PC-3 (cell line): Measurements from ENCODE around the gene DSTN.

Source experiments
- EZH2 ChIP-seq: fragments of 300-600 bp; sonication (generic); IDR thresholded peaks from one replicate; pipeline ENCODE4 v1.6.1; 2017; ENCODE audit warnings: antibody characterized with exemption, mild to moderate bottlenecking, low read length; ENCODE audit not compliant: unreplicated experiment
- EZH2phosphoT487 ChIP-seq: fragments of 300-600 bp; sonication (generic); IDR thresholded peaks from 2 replicates; pipeline ENCODE4 v1.6.1; 2018; ENCODE audit warnings: mild to moderate bottlenecking, antibody characterized with exemption, low read length, borderline replicate concordance
- TF ChIP-seq, protein P1 (sequence below): fragments of 300-600 bp; sonication (generic); conservative IDR thresholded peaks from 2 replicates; pipeline ENCODE4 v1.5.1; 2017; ENCODE audit warnings: antibody characterized with exemption, low read depth, mild to moderate bottlenecking, low read length

GRCh38 chr20:17556837-17557674, 12.8 kb upstream of the DSTN start:
- TF ChIP-seq, protein P1, sequence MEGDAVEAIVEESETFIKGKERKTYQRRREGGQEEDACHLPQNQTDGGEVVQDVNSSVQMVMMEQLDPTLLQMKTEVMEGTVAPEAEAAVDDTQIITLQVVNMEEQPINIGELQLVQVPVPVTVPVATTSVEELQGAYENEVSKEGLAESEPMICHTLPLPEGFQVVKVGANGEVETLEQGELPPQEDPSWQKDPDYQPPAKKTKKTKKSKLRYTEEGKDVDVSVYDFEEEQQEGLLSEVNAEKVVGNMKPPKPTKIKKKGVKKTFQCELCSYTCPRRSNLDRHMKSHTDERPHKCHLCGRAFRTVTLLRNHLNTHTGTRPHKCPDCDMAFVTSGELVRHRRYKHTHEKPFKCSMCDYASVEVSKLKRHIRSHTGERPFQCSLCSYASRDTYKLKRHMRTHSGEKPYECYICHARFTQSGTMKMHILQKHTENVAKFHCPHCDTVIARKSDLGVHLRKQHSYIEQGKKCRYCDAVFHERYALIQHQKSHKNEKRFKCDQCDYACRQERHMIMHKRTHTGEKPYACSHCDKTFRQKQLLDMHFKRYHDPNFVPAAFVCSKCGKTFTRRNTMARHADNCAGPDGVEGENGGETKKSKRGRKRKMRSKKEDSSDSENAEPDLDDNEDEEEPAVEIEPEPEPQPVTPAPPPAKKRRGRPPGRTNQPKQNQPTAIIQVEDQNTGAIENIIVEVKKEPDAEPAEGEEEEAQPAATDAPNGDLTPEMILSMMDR = no peak
- TF ChIP-seq EZH2 (no peak), EZH2phosphoT487 (no peak)
